Globus pallidus (tissue), 1 donor: Measurements from ENCODE around the gene PTPRN2.

ENCODE experiments used
- DNase-seq: peaks from one replicate; pipeline ENCODE4 v3.0.0-alpha.2; 2015; ENCODE audit warnings: low spot score

PTPRN2 gene

DNA sequence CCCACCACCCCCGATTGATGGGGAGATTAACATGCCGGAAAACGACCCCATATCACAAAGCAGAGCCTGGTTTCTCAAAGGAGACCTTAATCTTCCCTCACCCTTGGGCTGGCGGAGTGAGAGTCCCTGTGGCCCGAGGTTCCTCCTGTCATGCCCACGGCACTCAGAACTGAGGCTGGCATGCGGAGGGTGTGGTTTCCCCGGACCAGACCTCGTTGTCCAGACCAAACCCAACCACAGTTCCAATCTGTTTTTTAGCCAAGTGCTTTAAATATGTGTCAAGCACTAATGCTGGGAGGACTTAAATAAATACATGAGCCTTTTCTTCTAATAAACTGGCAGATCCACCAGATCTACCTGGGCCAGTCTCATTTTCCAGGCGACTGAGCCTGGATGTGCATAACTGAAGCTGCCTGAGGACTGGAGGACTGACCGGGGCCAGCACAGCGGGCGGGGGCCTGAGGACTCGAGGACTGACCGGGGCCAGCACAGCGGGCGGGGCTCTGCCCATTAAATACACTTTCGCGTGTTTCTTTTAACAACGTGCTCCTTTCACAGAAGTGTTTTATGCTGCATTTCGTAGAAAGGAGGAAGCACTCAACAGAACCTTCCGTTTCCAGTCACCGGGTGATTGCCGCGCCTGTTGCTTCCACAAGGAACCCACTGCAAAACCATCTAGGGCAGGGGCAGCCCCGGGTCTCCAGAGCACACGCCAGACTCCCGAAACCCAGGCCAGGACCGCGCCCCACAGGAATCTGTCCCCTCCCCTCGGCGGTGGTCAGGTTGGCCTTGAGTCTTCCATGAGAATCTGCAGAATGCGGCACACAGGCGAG, 334.6 kb downstream of the PTPRN2 start:
- no peak for DNase-seq

DNA sequence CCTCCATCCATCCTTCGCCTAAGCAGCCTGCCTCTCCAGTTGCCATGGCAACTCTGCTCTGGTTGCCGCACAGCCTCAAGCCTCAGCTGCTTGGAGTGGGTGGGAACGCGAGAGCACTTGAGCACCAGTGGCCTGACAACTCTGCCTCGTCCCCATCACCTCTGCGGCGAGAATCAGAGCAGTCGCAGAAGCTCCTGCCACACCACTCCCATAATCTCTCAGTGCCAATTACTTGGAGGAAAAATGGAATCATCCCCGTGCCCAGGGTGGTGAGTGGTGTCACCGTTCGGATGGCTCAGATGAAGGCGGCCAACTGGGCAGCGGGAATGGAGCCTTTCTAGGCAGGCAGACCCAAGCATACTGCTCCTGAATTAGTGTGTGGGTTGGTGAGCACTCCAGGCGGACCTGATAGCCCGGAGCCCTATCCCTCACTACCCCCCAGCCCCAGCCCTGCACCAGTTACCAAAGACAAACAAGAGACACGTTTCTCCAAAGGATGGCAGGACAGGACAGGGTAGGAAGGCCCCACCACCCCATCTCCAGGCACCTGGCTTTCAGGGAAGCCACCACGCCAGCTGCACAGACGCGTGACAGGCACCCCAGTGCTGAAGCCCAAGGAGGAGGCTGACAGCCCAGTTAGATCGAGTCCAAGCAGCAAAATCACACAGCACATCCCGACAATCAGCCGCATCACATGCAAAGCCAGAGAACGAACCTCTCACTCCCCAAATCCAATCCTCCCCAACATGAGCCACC, 335.4 kb downstream of the PTPRN2 start:
- DNase-seq: no peak

- DNase-seq: no peak
Observed at GRCh38 chr7:158251061-158251965, 336.3 kb downstream of the PTPRN2 start.

DNA sequence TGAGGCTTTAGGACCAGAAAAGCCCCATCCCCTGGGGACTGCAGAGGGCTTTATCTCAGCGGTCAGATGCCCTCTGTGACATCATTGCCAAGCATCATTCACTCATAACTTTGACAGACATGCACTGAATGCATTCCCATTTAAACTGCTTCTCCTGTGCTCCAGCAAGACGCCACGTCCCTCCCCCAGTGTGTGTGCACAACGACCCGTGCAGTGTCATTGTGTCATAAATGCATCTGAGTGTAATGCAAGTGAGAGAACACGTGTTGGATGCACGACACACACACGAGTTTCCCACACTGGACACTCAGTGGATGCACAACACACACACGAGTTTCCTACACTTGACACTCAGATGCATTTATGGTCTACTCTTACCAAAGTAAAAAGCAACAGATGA, 337.9 kb downstream of the PTPRN2 start:
- DNase-seq: no peak

- DNase-seq: no peak
Observed at GRCh38 chr7:158248816-158249215, 338.8 kb downstream of the PTPRN2 start.

DNA sequence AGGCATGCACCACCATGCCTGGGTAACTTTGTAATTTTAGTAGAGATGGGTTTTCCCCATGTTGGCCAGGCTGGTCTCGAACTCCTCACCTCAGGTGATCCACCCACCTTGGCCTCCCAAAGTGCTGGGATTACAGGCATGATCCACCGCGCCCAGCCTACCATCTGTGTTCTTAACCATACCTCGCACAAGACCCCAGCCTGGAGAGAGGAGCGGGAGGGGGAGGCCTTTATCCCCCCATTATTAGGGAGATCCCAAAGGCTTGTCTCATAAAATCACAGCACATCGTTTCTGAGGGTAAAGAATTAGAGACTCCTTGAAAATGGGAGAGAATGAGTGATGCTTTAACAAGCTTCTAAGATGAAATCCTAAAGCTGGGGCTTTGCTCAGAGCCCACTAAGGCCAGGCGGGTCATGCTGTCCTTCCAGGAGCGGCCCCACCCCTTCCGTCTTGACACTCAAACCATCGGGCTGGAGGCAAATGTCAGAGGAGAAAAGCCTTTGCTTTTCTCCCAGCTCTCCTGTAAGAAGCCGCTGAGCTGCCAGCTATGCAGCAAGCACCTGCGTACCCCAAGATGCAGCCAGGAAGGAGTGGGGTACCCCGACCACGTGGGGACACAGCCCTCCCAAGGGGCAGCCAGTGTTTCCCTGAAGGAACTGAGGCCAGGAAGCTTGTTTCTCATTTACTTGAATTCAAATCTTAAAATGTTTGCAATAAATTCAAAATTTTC, 339.7 kb downstream of the PTPRN2 start:
- DNase-seq: no peak

- no peak for DNase-seq
Observed at GRCh38 chr7:158246960-158247673, 340.5 kb downstream of the PTPRN2 start.

DNA sequence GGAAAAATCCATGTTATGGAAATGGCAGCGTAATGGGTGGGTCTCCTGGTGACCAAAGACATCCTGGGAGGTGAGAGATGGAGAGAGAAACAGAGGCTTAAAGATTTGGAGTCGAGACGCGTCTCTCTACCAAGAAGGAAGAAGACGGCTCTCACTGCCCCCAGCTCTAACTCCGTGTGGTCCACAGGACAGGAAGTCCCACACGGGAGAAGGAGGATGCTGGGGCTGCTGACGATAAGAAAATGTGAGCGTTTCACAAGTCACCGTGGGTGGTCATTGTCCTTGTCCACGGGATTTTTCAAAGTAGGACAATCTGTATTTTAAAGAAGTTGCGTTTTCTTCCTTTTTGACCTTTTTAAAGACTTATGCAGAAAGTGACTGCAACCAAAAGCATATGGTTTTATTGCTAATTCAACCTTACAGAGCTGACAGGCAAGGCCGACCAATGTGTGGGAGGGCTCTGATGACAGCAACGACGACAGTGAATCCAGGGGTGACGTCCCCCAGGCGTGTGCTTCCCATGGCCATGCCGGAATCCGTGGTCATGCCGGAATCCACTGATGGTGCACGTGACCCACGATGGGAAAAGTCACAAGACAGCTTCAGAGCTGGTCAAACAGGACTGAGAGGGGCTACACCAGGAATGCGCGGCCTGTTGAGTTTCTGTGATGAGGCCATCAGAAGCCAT, 341.2 kb downstream of the PTPRN2 start:
- DNase-seq: no peak

GRCh38 chr7:158245724-158246041, 341.9 kb downstream of the PTPRN2 start:
- DNase-seq: no peak

- no peak for DNase-seq
Observed at GRCh38 chr7:158244873-158245723, 342.5 kb downstream of the PTPRN2 start.

DNA sequence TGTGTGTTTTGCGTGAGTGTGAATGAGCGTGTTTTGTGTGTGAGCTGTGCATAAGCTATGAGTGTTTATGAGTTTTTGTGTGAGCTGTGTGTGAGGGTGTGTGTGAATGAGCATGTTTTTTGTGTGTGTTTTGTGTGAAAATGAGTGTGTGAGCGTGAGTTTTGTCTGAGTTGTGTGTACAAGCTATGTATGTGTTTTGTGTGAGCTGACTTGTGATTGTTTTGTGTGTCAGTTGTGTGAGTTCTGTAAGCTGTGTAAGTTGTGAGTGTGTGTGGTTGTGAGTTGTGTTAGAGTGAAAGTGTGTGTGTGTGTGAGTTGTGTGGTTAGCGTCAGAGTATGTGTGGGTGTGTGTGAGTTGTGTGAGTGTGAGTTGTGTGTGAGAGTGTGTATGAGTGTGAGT, 343.2 kb downstream of the PTPRN2 start:
- DNase-seq: no peak

- DNase-seq: no peak
Observed at GRCh38 chr7:158241919-158242318, 345.7 kb downstream of the PTPRN2 start.

- DNase-seq: no peak
Observed at GRCh38 chr7:158240801-158241200, 346.8 kb downstream of the PTPRN2 start.

DNA sequence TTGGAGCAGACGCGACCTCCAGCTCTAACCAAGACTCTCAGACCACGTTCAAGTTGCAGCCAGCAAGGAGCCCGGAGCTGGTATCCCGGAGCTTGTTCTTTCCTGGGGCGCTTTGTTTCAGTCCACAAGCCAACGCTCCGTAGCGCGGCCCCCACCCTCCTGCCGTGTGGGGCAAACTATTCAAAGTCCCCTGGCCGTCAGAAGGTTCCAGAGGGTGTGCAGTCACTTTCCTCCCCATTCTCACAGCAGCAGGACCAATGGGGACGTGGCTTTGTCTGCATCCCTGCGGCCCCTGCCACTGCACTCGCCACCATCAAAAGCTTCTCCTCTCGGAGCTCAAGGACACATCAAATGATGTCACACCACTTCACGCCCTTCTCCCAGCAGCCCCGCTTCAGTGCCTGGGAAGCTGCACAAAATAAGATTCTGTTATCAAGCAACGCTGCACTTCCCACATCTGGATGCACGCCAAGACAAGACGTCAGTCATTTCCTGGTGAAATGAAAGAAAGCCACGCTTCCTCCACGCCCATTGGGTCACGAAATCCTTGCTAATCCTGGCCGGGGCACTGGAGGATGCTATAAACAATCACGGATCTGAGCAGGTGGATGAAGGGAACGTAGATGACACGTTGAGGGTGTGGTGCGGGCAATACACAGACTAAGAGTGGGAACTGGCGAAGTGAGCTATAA, 348.2 kb downstream of the PTPRN2 start:
- peak; percentile 19 for DNase-seq

DNA sequence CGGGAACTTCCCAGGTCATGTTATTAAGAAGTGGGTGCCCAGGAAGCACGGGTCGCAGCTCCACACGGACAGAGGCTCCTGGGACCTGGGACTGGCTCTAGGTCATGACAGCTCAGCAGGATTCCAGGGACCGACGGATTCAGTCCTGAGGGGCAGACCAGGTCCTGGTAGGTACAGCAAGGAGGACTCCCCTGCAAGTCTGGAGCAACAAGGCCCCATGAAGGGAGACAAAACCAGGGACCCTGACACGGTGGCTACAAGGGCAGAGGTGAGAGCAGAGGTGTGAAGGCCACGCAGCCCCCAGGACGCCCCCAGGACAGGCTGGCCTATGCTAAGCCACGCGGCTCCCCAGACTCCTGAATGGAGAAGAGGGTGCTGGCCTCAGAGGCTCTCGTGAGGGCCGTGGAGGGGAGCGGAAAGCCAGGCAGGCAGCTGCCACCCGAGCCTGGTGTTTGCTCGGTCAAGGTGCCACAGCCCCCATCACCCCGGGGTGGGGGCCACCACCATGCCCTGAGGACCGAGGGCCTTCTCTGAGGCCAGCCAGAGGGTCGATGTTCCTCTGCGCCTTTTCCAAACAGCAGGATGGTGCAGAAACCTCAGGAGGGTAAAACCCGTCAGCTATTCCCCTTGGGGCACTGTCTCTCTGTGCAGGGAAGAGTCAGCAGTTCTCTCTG, 348.9 kb downstream of the PTPRN2 start:
- no peak for DNase-seq

DNA sequence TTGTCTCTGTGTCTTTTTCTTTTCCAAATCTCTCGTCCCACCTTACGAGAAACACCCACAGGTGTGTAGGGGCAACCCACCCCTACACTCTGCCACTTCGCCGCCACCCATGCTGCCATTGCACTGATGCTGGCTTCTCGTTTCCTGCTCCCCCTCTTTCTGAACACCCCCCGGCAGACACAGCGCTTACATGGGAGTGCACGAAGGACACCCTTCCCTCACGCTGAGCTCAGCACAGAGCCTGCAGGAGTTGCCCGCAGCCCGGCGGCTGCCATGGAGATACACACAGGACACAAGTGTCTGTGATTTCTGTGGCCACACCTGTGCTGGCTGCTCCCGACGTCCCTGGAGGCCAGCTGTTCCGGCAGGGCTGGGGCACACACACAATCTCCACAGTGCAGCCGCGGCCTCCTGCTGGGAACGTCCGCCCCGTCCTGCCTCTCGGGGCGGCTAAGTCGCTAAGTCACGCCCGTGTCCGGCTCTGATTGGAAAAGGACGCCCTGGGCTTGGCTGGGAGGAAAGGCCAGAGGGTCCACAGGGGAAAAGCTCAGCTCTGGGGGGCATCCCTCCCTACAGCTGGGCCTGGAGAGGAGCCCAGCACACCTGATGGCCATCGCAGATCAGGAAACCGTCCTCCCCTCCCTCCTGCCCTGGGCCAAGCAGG, 349.8 kb downstream of the PTPRN2 start:
- DNase-seq: no peak

DNA sequence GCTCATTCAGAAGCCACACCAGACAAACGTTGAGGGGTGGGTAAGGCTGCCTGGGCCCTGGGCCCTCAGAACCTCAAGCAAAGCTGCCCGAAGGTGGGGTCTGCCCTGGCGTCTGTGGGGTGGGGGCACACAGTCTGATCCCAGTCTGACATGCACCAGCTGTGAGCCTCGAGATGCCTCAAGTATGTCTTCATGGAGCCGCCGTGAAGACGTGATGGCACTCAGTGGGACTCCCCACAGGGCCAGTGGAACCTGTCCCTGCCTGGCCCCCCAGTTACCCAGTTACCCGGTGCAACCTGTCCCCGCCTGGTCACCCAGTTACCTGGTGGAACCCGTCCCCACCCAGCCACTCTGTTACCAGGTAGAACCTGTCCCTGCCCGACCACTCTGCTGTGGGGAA, 351.2 kb downstream of the PTPRN2 start:
- no peak for DNase-seq

- no peak for DNase-seq
Observed at GRCh38 chr7:158235862-158236261, 351.8 kb downstream of the PTPRN2 start.
